Neural progenitor cell (in vitro differentiated cells): ENCODE data around the gene SERPINA6. TPM values are rescaled to one million over a fixed set of nuclear protein-coding genes. Genes with fewer than 3 reads are reported as not detected.
"Not testable (repeated sequence)": the region's sequence is repeated elsewhere in the genome, so short reads cannot be mapped to it uniquely, and the experiment has no call there.

Source experiments
- DNase-seq: peaks from one replicate; pipeline ENCODE4 v3.0.0-alpha.2; 2016; ENCODE audit warnings: low spot score
- H2AFZ ChIP-seq: fragments of 200-600 bp; sonication (generic); replicated peaks from 2 replicates; pipeline ENCODE4 v1.6.1; 2016; ENCODE audit warnings: antibody characterized with exemption
- H3F3A ChIP-seq: fragments of 200-600 bp; sonication (generic); 2 replicates; pipeline ENCODE4 v1.6.1; 2016; ENCODE audit warnings: antibody characterized with exemption, low read depth
- H3K27ac ChIP-seq: fragments of 200-600 bp; sonication (generic); 2 replicates; pipeline ENCODE4 v1.5.1; 2016; ENCODE audit warnings: mild to moderate bottlenecking
- H3K27me3 ChIP-seq: fragments of 200-600 bp; sonication (generic); 2 replicates; pipeline ENCODE4 v1.6.1; 2016; ENCODE audit warnings: mild to moderate bottlenecking, moderate library complexity
- H3K36me3 ChIP-seq: fragments of 200-600 bp; sonication (generic); 2 replicates; pipeline ENCODE4 v1.5.1; 2016
- H3K4me1 ChIP-seq: fragments of 200-600 bp; sonication (generic); 2 replicates; pipeline ENCODE4 v1.6.1; 2016; ENCODE audit warnings: mixed run types
- H3K4me2 ChIP-seq: fragments of 200-600 bp; sonication (generic); 2 replicates; pipeline ENCODE4 v1.6.1; 2016
- H3K4me3 ChIP-seq: fragments of 200-600 bp; sonication (generic); 2 replicates; pipeline ENCODE4 v1.5.1; 2016
- H3K79me2 ChIP-seq: fragments of 200-600 bp; sonication (generic); 2 replicates; pipeline ENCODE4 v1.6.1; 2016; ENCODE audit warnings: low read depth
- H3K9ac ChIP-seq: fragments of 200-600 bp; sonication (generic); 2 replicates; pipeline ENCODE4 v1.6.1; 2016
- H3K9me3 ChIP-seq: fragments of 200-600 bp; sonication (generic); 2 replicates; pipeline ENCODE4 v1.5.1; 2016; ENCODE audit warnings: low read depth
- H4K20me1 ChIP-seq: fragments of 200-600 bp; sonication (generic); 2 replicates; pipeline ENCODE4 v1.6.1; 2016; ENCODE audit warnings: low read depth
- H3K27ac Mint-ChIP-seq: 3 replicates; pipeline ENCODE4 v1.8.0; 2021; ENCODE audit warnings: mixed read lengths
- H3K27me3 Mint-ChIP-seq: 2 replicates; pipeline ENCODE4 v1.8.0; 2022; ENCODE audit warnings: low read depth, mild to moderate bottlenecking, inconsistent platforms, moderate library complexity, mixed read lengths; ENCODE audit not compliant: insufficient read depth
- H3K36me3 Mint-ChIP-seq: 3 replicates; pipeline ENCODE4 v1.8.0; 2021; ENCODE audit warnings: mixed read lengths
- H3K4me1 Mint-ChIP-seq: 3 replicates; pipeline ENCODE4 v1.8.0; 2021; ENCODE audit warnings: mixed read lengths
- H3K4me3 Mint-ChIP-seq: 3 replicates; pipeline ENCODE4 v1.8.0; 2021; ENCODE audit warnings: mild to moderate bottlenecking, moderate library complexity, mixed read lengths
- H3K9me3 Mint-ChIP-seq: 3 replicates; pipeline ENCODE4 v1.8.0; 2020; ENCODE audit warnings: mixed read lengths
- EZH2 ChIP-seq: fragments of 200-600 bp; sonication (generic); IDR thresholded peaks from 2 replicates; pipeline ENCODE4 v1.6.1; 2017; ENCODE audit warnings: antibody characterized with exemption, mild to moderate bottlenecking, moderate library complexity
- EZH2phosphoT487 ChIP-seq: fragments of 200-600 bp; sonication (generic); IDR thresholded peaks from 2 replicates; pipeline ENCODE4 v1.6.1; 2017; ENCODE audit warnings: antibody characterized with exemption
- total RNA-seq: library from RNA; depleted of rRNA; stranded (reverse); fragments of >200 nt; gene quantifications from 2 replicates; pipeline ENCODE4 v1.2.3, GENCODE V29; 2015; ENCODE audit warnings: low replicate concordance
- TF ChIP-seq, protein P1 (sequence below): fragments of 200-600 bp; sonication (generic); IDR thresholded peaks from 2 replicates; pipeline ENCODE4 v1.5.1; 2017; ENCODE audit warnings: antibody characterized with exemption, mild to moderate bottlenecking

Gene SERPINA6
- total RNA-seq, 1 donor from 2014 or later: not detected

DNA sequence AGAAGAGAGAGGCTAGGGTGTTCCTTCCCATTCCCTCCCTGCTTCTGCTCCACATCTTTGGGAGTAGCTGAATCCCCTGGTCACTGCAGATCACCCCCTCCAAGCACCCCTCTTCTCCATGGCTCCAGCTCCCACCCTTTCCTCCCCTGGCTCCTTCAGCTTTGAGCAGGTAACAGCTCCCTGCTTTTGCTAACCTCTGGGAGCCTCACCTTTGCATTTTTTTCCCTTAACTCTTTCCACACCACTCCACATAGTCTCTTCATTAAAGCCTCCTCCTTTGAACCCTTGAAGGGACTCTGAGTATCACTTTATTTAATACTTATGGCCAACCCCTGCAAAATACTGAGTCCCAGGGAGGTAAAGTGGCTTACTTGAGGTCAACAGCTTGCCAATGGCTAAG, 25.7 kb upstream of the SERPINA6 start:
- H3K27me3 Mint-ChIP-seq: peaks cover 6% of the 10 kb centered on the region
- Histone ChIP-seq H3K27ac (no peak overlapping the region), H3K4me2 (no peak overlapping the region), H3K4me1 (no peaks in the 10 kb centered on the region), H3K9me3 (no peaks in the 10 kb centered on the region), H3K36me3 (no peaks in the 10 kb centered on the region), H3F3A (no peaks in the 10 kb centered on the region), H3K9ac (no peak overlapping the region), H4K20me1 (no peaks in the 10 kb centered on the region), H3K4me3 (no peak overlapping the region), H3K79me2 (no peaks in the 10 kb centered on the region), H3K27me3 (no peaks in the 10 kb centered on the region), H2AFZ (no peak overlapping the region)
- H3K4me3 Mint-ChIP-seq: no peak overlapping the region
- peaks cover 5% of the 10 kb centered on the region for H3K9me3 Mint-ChIP-seq
- no peaks in the 10 kb centered on the region for H3K4me1 Mint-ChIP-seq
- TF ChIP-seq, protein P1, sequence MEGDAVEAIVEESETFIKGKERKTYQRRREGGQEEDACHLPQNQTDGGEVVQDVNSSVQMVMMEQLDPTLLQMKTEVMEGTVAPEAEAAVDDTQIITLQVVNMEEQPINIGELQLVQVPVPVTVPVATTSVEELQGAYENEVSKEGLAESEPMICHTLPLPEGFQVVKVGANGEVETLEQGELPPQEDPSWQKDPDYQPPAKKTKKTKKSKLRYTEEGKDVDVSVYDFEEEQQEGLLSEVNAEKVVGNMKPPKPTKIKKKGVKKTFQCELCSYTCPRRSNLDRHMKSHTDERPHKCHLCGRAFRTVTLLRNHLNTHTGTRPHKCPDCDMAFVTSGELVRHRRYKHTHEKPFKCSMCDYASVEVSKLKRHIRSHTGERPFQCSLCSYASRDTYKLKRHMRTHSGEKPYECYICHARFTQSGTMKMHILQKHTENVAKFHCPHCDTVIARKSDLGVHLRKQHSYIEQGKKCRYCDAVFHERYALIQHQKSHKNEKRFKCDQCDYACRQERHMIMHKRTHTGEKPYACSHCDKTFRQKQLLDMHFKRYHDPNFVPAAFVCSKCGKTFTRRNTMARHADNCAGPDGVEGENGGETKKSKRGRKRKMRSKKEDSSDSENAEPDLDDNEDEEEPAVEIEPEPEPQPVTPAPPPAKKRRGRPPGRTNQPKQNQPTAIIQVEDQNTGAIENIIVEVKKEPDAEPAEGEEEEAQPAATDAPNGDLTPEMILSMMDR: no peak
- TF ChIP-seq EZH2: no peak
- H3K27ac Mint-ChIP-seq: no peak overlapping the region
- H3K36me3 Mint-ChIP-seq: no peaks in the 10 kb centered on the region
- no peak for DNase-seq

GRCh38 chr14:94346841-94347240, 23.7 kb upstream of the SERPINA6 start:
- Histone ChIP-seq H3K4me3 (no peak overlapping the region), H3K4me1 (no peaks in the 10 kb centered on the region), H3K9me3 (no peaks in the 10 kb centered on the region), H3F3A (no peaks in the 10 kb centered on the region), H3K27me3 (no peaks in the 10 kb centered on the region), H3K36me3 (no peaks in the 10 kb centered on the region), H3K79me2 (no peaks in the 10 kb centered on the region), H3K9ac (no peak overlapping the region), H3K4me2 (no peak overlapping the region), H4K20me1 (no peaks in the 10 kb centered on the region), H3K27ac (no peak overlapping the region), H2AFZ (no peak overlapping the region)
- Mint-ChIP-seq H3K27ac (no peak overlapping the region), H3K27me3 (peaks cover 6% of the 10 kb centered on the region), H3K9me3 (peaks cover 2% of the 10 kb centered on the region), H3K36me3 (no peaks in the 10 kb centered on the region), H3K4me3 (no peak overlapping the region), H3K4me1 (no peaks in the 10 kb centered on the region)
- TF ChIP-seq, protein P1: no peak
- no peak for TF ChIP-seq EZH2
- TF ChIP-seq EZH2phosphoT487: no peak
- no peak for DNase-seq

- H3F3A ChIP-seq, H3K4me1 Mint-ChIP-seq, H3K9ac ChIP-seq, H2AFZ ChIP-seq, H3K27ac Mint-ChIP-seq, H3K36me3 Mint-ChIP-seq, H3K36me3 ChIP-seq, H3K27ac ChIP-seq, H3K9me3 Mint-ChIP-seq, H3K4me2 ChIP-seq, H3K4me1 ChIP-seq, H4K20me1 ChIP-seq, H3K79me2 ChIP-seq, H3K4me3 Mint-ChIP-seq, H3K9me3 ChIP-seq, H3K4me3 ChIP-seq, H3K27me3 ChIP-seq, H3K27me3 Mint-ChIP-seq, DNase-seq: not testable (repeated sequence)
These were observed 23.1 kb upstream of the SERPINA6 start for GRCh38 chr14:94346065-94346786.

GRCh38 chr14:94345344-94346064, 22.4 kb upstream of the SERPINA6 start:
- H3K4me3 Mint-ChIP-seq: no peak overlapping the region
- H3K27me3 Mint-ChIP-seq: peaks cover 7% of the 10 kb centered on the region
- Histone ChIP-seq H3K4me2 (no peak overlapping the region), H3K4me3 (no peak overlapping the region), H3K79me2 (no peaks in the 10 kb centered on the region), H2AFZ (no peak overlapping the region), H3F3A (no peaks in the 10 kb centered on the region), H3K4me1 (no peaks in the 10 kb centered on the region), H3K36me3 (no peaks in the 10 kb centered on the region), H3K9me3 (no peaks in the 10 kb centered on the region), H3K27ac (no peak overlapping the region), H4K20me1 (no peaks in the 10 kb centered on the region), H3K27me3 (no peaks in the 10 kb centered on the region), H3K9ac (no peak overlapping the region)
- no peaks in the 10 kb centered on the region for H3K4me1 Mint-ChIP-seq
- DNase-seq: no peak
- no peaks in the 10 kb centered on the region for H3K36me3 Mint-ChIP-seq
- H3K9me3 Mint-ChIP-seq: peaks cover 2% of the 10 kb centered on the region
- H3K27ac Mint-ChIP-seq: no peak overlapping the region
- TF ChIP-seq EZH2: no peak
- no peak for TF ChIP-seq EZH2phosphoT487
- TF ChIP-seq, protein P1: no peak
